HG03066 (cell line): ENCODE measurements around the gene TNFAIP8L2.

Experiments used
- ATAC-seq: cut with Tn5 transposase; IDR thresholded peaks from one replicate; pipeline ENCODE4 v1.9.1; 2021; ENCODE audit warnings: low read depth; ENCODE audit not compliant: unreplicated experiment

The TNFAIP8L2 gene

DNA sequence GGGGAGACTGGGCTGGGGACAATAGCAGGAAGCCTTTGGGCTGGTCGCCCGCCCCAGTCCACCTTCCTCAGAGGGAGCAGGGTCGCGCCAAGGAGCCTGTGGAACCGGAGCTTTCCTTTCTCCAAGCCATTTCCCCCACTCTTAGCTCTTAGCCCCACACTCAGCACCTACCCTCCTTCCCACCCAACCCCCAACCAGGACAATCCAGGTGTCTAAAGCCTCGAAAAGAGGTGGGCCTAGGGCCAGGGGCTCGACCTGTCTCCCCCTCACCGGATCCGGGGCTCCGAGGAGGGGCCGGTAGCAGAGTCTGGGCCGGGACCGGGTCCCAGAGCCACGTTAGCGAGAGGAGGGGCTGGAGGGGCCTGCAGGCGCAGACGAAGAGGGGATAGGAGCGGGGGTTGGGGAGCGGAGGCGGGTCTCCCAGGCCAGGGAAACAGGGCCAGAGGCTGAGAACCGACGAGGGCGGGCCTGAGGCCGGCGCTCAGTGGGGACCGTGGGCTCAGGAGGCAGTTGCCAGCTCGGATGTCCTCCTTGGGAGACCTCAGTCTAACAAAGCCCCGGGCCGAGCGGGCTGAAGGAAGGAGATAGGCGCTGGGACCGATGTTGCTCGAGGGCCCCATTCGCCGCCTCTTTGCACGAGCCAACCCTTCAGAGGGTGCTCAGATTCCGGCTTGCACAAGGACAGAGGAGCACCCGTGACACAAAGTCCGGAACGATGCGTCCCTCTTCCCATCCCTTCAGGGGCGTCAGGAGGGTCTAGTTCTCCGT is 11.0 kb upstream of the TNFAIP8L2 start:
- ATAC-seq = no peak

DNA sequence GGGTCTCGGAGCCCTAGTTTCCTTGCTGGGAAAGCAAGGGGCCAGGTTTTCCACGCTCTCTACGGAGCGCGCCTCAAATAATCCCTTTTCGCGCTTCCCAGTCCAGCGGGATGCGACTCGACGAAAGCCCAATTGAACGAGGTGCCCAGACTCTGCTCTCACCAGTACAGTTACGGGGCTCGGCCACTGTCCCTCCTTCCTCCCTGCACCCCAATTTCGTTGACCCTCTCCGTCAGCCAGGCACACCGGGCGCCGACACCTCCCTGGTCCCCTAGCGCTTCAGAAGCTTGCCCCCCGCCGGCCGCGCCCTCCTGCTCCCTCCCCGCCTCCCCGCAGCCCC is 10.4 kb upstream of the TNFAIP8L2 start:
- ATAC-seq = peak; percentile 8

DNA sequence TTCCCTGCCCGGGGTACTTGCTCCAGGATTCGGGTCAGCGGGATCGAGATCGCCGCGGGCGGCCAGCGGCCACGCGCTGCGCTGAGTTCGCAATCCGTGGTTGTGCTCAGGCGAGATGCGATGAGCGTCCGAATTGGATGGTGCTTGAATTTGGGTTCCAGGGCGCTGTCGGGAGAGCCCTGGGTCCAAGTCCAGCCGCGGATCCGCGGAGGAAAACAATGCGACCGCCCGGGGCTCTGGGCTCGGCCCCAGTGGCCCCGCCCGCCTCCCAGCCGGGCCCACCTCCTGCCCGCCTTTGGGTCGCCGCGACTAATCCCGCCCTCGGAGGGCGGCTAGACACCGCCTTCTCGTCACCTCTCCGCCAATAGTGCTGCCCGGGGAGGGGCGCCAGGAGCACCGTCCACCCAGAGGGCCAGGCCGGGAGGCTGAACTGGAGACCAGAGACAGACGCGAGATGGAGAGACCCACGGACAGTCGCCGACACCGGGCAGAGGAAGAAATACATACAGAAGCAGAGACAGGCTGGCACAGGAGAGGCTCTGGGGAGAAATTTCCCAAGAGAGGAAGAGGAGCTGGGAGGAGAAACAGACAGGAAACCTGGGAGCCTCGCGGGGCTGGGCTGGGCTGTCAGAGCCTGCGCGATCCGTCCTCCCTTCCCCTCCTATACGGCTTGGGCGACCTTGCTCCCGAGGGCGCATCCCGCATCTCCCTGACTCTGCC is 9.9 kb upstream of the TNFAIP8L2 start, which contains the start of gene SEMA6C:
Gene SEMA6C, minus strand, starts transcription at position 220 of the 720 bp plus-strand sequence. CDS start 4,010 bp downstream, outside the sequence.
- ATAC-seq = peak; percentile 95

DNA sequence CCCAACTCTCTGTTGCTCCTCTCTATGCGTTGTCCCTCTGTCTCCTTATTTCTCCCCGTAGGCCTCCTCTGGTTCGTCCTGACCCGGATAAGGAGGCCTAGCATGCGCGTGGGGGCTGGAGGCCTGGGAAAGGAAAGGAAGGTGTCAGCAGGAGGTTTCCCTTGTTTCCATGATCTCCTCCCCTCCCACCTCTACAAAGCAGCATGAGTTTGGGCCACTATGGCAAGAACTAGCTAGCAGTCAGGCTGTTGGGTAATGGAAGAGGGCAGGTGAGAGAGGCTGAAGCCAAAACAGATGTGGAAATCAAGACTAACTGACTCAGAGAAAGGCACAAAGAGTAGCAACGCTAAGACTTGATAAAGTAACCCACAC is 9.3 kb upstream of the TNFAIP8L2 start:
- ATAC-seq = no peak

DNA sequence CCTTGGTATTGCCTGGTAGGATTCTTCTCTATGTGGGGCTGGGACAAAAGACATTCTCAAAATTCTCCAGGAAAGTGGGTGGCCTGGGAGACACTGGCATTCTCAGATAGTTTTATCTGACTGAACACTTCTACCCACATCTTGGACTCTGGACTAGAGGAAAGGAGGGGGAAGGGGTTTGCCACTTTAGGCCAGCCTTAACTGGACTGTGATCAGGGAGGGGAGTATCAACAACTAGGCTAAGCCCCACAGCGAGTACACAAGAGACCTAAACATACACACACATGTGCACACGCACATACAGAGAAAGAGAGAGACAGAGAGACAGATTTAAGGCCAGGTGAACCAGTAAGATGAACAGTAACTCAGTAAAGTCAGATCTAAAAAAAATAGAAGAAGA is 8.8 kb upstream of the TNFAIP8L2 start:
- no peak for ATAC-seq

DNA sequence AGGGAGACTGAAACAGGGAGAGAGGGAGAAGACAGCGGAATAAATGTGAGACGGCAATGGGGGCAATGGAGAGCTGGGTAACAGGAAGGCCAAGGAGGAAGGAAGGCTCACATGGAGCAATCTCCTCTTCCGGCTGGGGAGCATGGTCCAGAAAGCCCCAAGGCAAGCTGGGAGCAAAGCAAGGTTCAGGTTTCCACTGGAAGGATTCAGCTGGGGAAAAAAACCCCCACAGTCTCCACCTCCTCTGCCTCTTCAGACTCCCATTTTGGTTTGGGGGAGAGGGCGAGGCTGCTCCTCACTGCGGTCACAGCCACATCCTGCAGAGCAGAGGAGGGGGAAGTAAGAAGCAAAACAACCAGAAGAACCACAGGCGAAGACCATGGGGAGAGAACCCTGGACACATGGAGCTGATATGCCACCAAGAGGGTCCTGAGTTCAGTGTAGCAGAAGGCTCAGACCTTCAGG is 650 bp downstream of the TNFAIP8L2 start:
- no peak for ATAC-seq

DNA sequence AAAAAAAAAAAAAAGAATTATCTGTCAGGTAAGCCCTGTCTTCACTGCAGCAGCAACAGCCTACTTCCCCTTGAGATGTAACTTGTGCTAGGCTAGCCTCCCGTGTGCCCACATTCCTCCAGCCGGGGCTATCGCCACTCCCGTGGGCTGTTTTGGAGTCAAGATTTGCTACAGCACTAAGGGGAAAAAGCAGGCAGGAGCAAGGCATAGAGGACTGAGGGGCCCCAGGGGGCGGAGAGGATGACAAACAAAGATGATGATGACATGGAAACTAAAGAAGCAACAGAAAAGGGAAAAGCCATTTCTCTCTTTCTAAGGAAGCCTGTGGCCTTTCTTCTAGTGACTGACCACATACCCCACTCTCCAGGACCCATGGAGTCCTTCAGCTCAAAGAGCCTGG is 1.9 kb downstream of the TNFAIP8L2 start:
- no peak for ATAC-seq

DNA sequence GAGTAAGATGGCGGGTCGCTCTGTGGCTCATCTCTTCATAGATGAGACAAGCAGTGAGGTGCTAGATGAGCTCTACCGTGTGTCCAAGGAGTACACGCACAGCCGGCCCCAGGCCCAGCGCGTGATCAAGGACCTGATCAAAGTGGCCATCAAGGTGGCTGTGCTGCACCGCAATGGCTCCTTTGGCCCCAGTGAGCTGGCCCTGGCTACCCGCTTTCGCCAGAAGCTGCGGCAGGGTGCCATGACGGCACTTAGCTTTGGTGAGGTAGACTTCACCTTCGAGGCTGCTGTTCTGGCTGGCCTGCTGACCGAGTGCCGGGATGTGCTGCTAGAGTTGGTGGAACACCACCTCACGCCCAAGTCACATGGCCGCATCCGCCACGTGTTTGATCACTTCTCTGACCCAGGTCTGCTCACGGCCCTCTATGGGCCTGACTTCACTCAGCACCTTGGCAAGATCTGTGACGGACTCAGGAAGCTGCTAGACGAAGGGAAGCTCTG is 2.4 kb downstream of the TNFAIP8L2 start:
- no peak for ATAC-seq

DNA sequence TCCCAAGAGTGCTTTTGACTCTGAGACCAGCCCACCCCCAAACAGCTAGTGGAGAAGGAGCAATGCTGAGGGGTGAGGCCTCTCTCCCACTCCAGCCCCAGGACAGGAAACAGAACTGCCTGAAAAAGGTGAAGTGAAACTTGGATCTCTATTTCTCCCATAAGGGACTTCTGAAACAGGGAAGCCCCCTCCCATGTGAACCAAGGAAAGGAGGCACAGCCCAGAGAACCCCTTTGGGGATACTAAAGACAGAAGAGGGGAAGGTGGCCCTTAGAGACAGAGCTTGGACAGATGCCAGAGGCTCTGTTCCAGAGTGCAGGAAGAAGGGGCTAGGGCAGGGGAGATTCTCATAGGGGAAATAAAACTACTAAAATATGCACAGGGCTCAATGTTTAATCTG is 2.9 kb downstream of the TNFAIP8L2 start:
- ATAC-seq = no peak

DNA sequence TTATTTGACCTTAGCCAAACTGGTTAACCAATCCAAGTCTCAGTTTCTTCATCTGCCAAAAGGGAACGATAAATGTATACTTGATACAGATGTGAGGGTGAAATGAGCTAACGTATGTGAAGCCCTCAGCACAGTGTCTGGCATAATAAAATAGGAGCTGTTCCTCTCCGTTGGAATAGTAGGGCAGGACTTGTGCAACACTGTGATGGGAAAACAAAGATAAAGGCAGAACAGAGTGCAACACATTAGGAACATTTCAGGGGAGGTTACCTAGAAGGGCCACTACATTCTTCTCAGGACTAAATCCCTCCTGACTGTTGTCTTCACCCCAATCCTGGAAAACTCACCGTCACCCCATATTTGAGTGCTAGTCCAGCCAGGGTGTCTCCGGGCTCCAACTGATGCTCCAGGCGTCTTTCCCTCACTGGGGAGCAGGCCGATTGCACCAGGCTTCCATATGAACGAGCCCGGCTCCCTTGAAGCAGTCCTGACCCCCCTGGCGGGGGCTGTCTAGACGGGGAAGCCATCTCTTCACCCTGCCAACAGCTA is 8.4 kb downstream of the TNFAIP8L2 start:
- ATAC-seq = no peak

DNA sequence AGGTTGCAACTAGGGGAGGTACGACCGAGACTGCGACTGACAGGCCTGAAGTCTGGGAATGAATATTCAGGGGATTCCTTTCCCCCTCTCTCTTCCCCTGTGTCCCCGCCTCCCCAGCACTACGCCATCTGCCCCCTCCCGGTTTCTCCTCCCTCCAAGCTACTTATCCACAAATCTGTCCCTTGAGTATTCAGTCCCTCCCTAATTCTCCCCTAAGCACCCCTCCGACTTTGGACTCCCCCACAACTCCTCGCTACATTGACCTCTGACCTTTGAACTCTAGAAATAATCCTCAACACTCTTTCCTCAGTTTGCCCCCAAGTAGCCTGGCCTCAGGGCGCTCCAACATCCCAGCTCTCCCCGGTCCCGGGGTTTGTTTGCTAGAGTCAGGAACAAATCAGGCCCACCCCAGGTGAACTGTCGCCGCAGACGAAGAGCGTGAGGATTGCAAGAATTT is 8.9 kb downstream of the TNFAIP8L2 start:
- peak; percentile 11 for ATAC-seq

DNA sequence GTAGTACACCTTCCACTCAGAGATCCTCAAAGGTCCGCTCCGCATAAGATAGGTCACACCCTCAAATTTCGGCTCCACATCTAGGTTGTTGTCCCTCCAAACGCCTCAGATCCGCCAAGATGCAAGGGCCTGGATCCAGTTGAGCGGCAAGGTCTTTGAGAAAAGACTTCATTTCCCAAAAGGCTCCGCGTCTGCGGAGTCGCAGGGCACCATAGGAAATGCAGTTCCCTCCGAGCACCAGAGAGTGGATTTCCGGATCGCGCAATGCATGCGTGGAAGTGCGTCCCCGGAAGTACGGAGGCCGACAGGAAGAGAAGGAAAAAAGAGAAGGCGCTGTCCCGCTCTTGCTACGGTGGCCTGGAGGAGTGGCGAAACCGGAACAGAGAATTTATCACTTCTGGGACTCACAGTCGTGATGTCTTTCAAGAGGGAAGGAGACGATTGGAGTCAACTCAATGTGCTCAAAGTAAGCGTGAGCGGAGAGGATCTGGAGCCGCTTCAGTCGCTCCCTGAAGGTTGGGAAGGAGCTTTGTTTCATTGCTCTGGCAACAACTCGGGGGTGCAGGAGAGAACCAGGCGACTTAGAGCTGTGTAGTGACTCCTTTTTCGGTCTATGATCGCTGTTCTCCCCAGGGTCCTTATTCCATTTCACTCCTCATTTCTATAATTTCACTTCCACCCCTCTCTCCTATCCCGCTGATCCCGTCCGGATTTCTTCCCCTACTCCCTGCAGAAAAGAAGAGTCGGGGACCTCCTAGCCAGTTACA is 9.5 kb downstream of the TNFAIP8L2 start, which contains the start of the genes LYSMD1 and SCNM1:
Gene LYSMD1, minus strand, starts transcription at position 165 of the 767 bp plus-strand sequence. CDS start 644 bp downstream, outside the sequence.
Gene SCNM1, plus strand, starts transcription at position 407 of the 767 bp plus-strand sequence. Its CDS starts 9 bp downstream, at position 416.
- ATAC-seq = peak; percentile 89

DNA sequence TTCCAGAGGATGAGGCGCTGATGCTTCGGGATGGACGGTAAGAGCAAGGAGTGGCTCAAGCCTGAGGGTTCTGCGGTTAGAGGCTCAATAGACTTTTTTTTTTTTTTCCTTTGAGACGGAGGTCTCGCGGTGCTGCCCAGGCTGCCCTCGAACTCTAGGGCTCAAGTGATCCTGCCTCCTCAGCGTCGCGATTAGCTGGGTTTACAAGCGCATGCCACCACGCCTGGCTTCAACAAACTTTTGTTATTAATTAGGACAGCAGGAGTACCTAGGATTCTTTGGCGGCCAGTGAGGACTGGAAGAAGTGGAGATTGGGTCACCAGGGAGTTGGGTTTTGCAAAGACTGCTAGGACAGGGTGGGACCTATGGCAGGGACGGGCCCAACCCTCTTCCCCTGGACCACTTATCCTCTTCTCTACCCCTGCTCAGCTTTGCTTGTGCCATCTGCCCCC is 10.1 kb downstream of the TNFAIP8L2 start:
- no peak for ATAC-seq

DNA sequence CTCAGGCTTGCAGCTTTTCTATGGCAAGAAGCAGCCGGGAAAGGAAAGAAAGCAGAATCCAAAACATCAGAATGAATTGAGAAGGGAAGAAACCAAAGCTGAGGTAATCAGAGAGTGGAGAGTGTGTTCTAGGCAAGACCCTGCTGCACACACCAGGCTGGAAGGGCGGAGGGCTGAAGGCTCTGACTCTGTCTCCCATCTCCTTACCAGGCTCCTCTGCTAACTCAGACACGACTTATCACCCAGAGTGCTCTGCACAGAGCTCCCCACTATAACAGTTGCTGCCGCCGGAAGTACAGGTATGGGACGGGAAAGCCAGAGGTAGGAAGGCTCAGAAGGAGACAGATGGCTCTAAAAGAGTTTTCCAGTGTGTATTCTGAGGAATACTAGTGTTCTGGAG is 10.7 kb downstream of the TNFAIP8L2 start:
- no peak for ATAC-seq

DNA sequence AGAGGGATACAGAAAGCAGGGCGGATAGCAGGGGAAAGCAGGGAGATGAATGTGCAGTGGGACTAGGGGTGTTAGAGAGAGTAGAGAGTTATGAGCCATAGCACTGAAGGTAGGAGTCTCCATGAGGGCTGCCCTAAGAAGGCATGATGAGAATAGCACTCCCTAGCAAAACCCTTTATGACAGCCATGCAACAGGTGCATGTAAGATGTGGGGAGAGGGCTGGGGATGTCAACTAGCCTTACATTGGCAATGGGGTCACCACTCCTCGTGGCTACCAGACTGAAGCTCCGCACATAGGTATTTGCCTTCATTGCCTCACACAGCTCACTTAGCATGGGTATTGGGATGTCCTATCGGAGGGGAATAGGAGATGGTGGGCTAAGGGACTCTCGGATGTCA is 14.7 kb downstream of the TNFAIP8L2 start:
- no peak for ATAC-seq

DNA sequence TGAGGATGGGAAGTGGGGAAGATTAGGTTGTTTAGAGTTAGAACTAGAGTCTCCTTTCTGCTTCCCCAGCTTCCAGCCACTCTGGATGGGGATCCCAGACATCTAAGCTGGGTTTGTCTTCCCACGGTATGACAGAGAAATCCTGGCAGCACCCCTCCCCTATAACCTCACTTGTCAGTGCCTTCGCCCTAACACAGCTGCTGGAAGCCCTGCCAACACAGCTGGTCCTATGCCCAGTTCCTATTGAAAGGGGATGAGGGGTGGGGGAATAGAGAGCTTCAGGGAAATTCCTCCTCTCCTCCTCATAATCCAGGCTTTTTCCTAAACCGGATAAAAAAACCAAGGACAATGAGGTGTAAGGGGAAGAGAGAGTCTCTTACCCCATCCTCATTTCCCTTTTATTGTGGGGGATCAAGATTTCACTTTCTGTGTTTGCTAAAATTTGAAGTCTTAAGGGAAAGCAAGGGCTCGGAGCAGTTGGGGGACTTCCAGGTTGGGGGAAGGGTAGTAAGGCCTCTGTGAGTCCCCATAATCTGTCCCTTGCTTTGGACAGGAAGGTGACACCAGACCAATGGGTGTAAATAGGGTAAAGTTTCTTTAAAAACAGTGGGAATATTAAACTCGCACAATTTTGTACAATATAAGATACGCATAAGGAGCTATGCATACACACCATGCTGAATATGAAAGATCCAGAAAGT is 18.7 kb downstream of the TNFAIP8L2 start:
- ATAC-seq = no peak

DNA sequence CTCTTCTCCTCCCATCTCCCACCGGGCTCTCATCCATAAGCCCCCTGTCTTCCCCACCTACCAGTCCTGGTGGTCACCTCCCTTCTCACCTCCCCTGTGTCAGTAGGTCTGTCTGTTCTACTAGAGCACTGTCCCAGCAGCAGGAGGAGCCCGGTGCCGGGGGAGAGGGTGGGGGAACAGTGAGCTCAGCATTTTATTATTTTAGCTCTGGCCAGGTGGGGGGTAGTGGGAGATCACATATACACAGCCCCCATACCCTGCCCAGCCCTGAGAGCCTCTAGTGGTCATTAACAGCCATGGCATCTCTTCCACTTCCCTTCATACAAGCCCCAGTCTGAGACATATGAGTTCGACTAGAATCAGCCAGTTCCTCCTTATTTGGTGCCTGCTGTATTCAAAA is 19.4 kb downstream of the TNFAIP8L2 start, which contains the start of gene TMOD4:
Gene TMOD4, minus strand, starts transcription at position 119 of the 400 bp plus-strand sequence. CDS start 1,106 bp downstream, outside the sequence.
- ATAC-seq = no peak

DNA sequence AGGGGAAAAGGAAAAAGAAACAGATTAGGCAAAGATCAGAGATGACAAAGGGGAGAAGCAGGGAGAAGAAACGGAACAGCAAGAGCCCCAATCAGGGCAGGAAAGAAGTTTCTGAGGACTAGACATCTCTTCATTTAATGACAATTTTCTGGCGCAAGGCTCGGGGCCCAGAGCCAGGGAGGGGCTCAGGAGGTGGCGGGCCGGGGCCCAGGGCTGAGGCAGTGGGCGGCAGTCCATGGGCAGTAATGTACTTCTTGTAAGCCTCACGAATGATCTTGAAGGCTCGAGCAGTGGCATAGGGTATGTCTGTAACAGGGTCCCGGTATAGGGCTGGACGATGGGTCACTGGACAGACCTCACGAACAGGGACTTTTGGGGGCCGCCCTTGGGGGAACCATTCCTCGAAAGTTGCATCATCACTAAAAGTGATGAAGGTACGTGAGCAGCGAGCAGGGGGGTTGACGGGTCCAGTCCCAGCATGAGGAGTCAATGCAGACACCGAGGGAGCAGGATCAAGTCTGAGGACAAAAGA is 20.1 kb downstream of the TNFAIP8L2 start:
- no peak for ATAC-seq

DNA sequence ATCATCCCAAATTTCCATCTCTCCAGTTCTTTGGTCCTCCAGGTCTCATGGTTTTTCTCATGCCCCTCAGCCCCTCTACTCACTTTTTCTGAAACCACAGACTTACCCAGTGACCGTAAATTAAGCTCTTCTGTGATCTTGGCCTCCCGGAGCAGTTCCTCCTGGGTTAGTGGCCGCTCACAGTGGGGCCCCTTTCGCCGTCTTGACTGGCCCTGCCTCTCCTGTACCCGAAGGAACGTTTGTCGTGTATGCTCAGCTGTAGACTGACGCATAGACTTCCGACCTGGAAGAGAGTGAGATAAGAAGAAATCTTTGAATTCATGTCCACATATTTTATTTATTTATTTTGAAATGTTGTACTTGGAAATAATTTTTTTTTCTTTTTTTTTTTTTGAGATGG is 27.8 kb downstream of the TNFAIP8L2 start:
- no peak for ATAC-seq
